ENCODE measurements around the gene SCAPER.

DNA sequence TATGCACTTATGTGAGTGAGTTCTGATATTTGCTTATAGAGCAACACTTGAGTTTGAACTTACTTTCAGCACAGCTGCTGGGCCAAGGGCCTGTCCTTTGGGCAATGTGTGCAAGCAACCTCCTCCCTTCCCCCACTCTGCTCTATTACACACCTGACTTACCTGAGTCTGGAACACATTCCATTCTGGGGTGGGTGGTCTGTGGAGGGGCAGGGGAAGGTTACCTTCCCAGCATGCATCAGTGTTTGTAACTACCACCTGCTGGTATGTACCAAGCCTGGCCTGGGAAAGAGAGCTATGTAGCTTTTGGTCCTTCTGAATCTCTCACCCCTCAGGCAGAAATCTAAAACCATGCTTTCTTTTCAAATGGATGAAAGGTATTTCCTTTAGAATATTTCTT is 465.6 kb downstream of the SCAPER start:
- TF ChIP-seq, protein P1, sequence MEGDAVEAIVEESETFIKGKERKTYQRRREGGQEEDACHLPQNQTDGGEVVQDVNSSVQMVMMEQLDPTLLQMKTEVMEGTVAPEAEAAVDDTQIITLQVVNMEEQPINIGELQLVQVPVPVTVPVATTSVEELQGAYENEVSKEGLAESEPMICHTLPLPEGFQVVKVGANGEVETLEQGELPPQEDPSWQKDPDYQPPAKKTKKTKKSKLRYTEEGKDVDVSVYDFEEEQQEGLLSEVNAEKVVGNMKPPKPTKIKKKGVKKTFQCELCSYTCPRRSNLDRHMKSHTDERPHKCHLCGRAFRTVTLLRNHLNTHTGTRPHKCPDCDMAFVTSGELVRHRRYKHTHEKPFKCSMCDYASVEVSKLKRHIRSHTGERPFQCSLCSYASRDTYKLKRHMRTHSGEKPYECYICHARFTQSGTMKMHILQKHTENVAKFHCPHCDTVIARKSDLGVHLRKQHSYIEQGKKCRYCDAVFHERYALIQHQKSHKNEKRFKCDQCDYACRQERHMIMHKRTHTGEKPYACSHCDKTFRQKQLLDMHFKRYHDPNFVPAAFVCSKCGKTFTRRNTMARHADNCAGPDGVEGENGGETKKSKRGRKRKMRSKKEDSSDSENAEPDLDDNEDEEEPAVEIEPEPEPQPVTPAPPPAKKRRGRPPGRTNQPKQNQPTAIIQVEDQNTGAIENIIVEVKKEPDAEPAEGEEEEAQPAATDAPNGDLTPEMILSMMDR (IDR thresholded peaks at IDR 0.05; ENCODE audit: poor library complexity, severe bottlenecking) = no peak
- TF ChIP-seq, protein P2, sequence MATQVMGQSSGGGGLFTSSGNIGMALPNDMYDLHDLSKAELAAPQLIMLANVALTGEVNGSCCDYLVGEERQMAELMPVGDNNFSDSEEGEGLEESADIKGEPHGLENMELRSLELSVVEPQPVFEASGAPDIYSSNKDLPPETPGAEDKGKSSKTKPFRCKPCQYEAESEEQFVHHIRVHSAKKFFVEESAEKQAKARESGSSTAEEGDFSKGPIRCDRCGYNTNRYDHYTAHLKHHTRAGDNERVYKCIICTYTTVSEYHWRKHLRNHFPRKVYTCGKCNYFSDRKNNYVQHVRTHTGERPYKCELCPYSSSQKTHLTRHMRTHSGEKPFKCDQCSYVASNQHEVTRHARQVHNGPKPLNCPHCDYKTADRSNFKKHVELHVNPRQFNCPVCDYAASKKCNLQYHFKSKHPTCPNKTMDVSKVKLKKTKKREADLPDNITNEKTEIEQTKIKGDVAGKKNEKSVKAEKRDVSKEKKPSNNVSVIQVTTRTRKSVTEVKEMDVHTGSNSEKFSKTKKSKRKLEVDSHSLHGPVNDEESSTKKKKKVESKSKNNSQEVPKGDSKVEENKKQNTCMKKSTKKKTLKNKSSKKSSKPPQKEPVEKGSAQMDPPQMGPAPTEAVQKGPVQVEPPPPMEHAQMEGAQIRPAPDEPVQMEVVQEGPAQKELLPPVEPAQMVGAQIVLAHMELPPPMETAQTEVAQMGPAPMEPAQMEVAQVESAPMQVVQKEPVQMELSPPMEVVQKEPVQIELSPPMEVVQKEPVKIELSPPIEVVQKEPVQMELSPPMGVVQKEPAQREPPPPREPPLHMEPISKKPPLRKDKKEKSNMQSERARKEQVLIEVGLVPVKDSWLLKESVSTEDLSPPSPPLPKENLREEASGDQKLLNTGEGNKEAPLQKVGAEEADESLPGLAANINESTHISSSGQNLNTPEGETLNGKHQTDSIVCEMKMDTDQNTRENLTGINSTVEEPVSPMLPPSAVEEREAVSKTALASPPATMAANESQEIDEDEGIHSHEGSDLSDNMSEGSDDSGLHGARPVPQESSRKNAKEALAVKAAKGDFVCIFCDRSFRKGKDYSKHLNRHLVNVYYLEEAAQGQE (IDR thresholded peaks at IDR 0.05; ENCODE audit: borderline replicate concordance) = no peak
- no peak for TF ChIP-seq EZH2 (IDR thresholded peaks at IDR 0.05; ENCODE audit: borderline replicate concordance, insufficient read depth, low read length, poor library complexity, severe bottlenecking)
- TF ChIP-seq POLR2AphosphoS5 (IDR thresholded peaks at IDR 0.05) = no peak
- no peak for TF ChIP-seq RAD21 (conservative IDR thresholded peaks at IDR 0.05)
